Endodermal cell (in vitro differentiated cells): Measurements from ENCODE around the gene BNIP3. TPM values are rescaled to one million over a fixed set of nuclear protein-coding genes. Genes with fewer than 3 reads are reported as not detected.

Experiments
- DNase-seq: peaks from one replicate; pipeline ENCODE4 v3.0.0-alpha.2; 2017
- H3K27ac ChIP-seq: 2 replicates; pipeline ENCODE4 v1.5.1; 2013; ENCODE audit warnings: mild to moderate bottlenecking, low read depth, low read length, moderate library complexity
- H3K27me3 ChIP-seq: 2 replicates; pipeline ENCODE4 v1.6.1; 2013; ENCODE audit warnings: mild to moderate bottlenecking, low read length, moderate library complexity; ENCODE audit not compliant: insufficient read depth, control insufficient read depth, poor library complexity, severe bottlenecking
- H3K36me3 ChIP-seq: 2 replicates; pipeline ENCODE4 v1.7.0; 2013; ENCODE audit warnings: mild to moderate bottlenecking, low read length, moderate library complexity; ENCODE audit not compliant: control insufficient read depth, insufficient read depth
- H3K4me1 ChIP-seq: one replicate; pipeline ENCODE4 v1.7.0; 2013; ENCODE audit warnings: low read length; ENCODE audit not compliant: control insufficient read depth, insufficient read depth
- H3K4me3 ChIP-seq: 2 replicates; pipeline ENCODE4 v1.5.1; 2013; ENCODE audit warnings: mild to moderate bottlenecking, low read length, moderate library complexity
- H3K9ac ChIP-seq: 2 replicates; pipeline ENCODE4 v1.6.1; 2013; ENCODE audit warnings: mild to moderate bottlenecking, low read length, moderate library complexity; ENCODE audit not compliant: poor library complexity, severe bottlenecking; ENCODE audit errors: extremely low read depth
- H3K9me3 ChIP-seq: 2 replicates; pipeline ENCODE4 v1.6.1; 2013; ENCODE audit warnings: mild to moderate bottlenecking, low read length, moderate library complexity; ENCODE audit not compliant: control insufficient read depth
- H3K27ac Mint-ChIP-seq: 2 replicates; pipeline ENCODE4 v1.8.0; 2020; ENCODE audit warnings: mixed read lengths
- H3K27me3 Mint-ChIP-seq: 2 replicates; pipeline ENCODE4 v1.8.0; 2021; ENCODE audit warnings: mild to moderate bottlenecking, mixed read lengths; ENCODE audit not compliant: insufficient read depth
- H3K36me3 Mint-ChIP-seq: 2 replicates; pipeline ENCODE4 v1.8.0; 2020; ENCODE audit warnings: low read depth, mixed read lengths
- H3K4me1 Mint-ChIP-seq: 2 replicates; pipeline ENCODE4 v1.8.0; 2020; ENCODE audit warnings: mixed read lengths
- H3K4me3 Mint-ChIP-seq: 2 replicates; pipeline ENCODE4 v1.8.0; 2020; ENCODE audit warnings: mild to moderate bottlenecking, moderate library complexity, mixed read lengths
- H3K9me3 Mint-ChIP-seq: 2 replicates; pipeline ENCODE4 v1.8.0; 2020; ENCODE audit warnings: mild to moderate bottlenecking, mixed read lengths
- WGBS, 2 experiments: methylation state at CpG; one replicate each; pipeline versions ENCODE4 v1.1.5 to v1.1.7; 2013; ENCODE audit warnings: missing lambda C conversion rate in 2 of 2, mixed read lengths in 1 of 2; ENCODE audit not compliant: insufficient coverage in 1 of 2, insufficient read length in 1 of 2; 5-methylcytosine and 5-hydroxymethylcytosine counted together
- long read RNA-seq, 4 experiments: library from polyadenylated mRNA in 2 of 4; library from RNA in 1 of 4; library from capped mRNA in 1 of 4; stranded (forward) in 3 of 4; unstranded in 1 of 4; transcript quantifications; one replicate each; pipeline ENCODE4 v2.0.0, GENCODE V29; 2020 to 2021; ENCODE audit warnings: inconsistent platforms in 1 of 4
- polyA plus RNA-seq, 2 experiments: library from polyadenylated mRNA; stranded (reverse); fragments of 50-300 nt; gene quantifications; one replicate each; pipeline ENCODE4 v1.2.3, GENCODE V29; 2013
- total RNA-seq, 2 donors: library from RNA; stranded (reverse); fragmentation: NEBNext Ultra II Directional in 1 of 2; extraction: Animal tissue kit (Norgen Biotek cat#: 25700) in 1 of 2; gene quantifications; 2 replicates in 1 of 2; 3 replicates in 1 of 2; pipeline ENCODE4 v1.2.1, GENCODE V29; 2021
- TF ChIP-seq, protein P1 (sequence below): fragments of 200-600 bp; sonication (generic); conservative IDR thresholded peaks from 2 replicates; pipeline ENCODE4 v1.5.0; 2021; ENCODE audit warnings: antibody characterized with exemption, mild to moderate bottlenecking

Gene BNIP3, protein sequence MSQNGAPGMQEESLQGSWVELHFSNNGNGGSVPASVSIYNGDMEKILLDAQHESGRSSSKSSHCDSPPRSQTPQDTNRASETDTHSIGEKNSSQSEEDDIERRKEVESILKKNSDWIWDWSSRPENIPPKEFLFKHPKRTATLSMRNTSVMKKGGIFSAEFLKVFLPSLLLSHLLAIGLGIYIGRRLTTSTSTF
- 100 to 1,000 TPM in 1 of 2 donors, 10 to 100 TPM in 1; 93.5 to 108 TPM for total RNA-seq
- 149 TPM for polyA plus RNA-seq (2013, experiment 1 of 2)
- polyA plus RNA-seq (2013, experiment 2 of 2) = 135 TPM
- long read RNA-seq, experiment 1, transcript BNIP3-201 (6 exons, 2,861 nt) = major isoform, 112 of 140 reads
- long read RNA-seq, experiment 1, partial matches to known transcripts = 21 of 140 reads
- long read RNA-seq, experiment 1, other reads (novel, unspliced or antisense) = 7 of 140 reads
- long read RNA-seq, experiment 2, transcript BNIP3-201 (6 exons, 2,861 nt) = major isoform, 313 of 349 reads
- long read RNA-seq, experiment 2, partial matches to known transcripts = 14 of 349 reads
- long read RNA-seq, experiment 2, other reads (novel, unspliced or antisense) = 17 of 349 reads
- long read RNA-seq, experiment 3, transcript BNIP3-202 (5 exons, 3,066 nt) = minor isoform, 11 of 915 reads
- long read RNA-seq, experiment 3, transcript BNIP3-201 (6 exons, 2,861 nt) = major isoform, 848 of 915 reads
- long read RNA-seq, experiment 3, transcript BNIP3-204 (6 exons, 1,062 nt) = minor isoform, 7 of 915 reads
- long read RNA-seq, experiment 3, partial matches to known transcripts = 19 of 915 reads
- long read RNA-seq, experiment 3, other reads (novel, unspliced or antisense) = 29 of 915 reads
- long read RNA-seq, experiment 4, transcript BNIP3-201 (6 exons, 2,861 nt) = major isoform, 311 of 322 reads
- long read RNA-seq, experiment 4, partial matches to known transcripts = 6 of 322 reads
- long read RNA-seq, experiment 4, other reads (novel, unspliced or antisense) = 5 of 322 reads

DNA sequence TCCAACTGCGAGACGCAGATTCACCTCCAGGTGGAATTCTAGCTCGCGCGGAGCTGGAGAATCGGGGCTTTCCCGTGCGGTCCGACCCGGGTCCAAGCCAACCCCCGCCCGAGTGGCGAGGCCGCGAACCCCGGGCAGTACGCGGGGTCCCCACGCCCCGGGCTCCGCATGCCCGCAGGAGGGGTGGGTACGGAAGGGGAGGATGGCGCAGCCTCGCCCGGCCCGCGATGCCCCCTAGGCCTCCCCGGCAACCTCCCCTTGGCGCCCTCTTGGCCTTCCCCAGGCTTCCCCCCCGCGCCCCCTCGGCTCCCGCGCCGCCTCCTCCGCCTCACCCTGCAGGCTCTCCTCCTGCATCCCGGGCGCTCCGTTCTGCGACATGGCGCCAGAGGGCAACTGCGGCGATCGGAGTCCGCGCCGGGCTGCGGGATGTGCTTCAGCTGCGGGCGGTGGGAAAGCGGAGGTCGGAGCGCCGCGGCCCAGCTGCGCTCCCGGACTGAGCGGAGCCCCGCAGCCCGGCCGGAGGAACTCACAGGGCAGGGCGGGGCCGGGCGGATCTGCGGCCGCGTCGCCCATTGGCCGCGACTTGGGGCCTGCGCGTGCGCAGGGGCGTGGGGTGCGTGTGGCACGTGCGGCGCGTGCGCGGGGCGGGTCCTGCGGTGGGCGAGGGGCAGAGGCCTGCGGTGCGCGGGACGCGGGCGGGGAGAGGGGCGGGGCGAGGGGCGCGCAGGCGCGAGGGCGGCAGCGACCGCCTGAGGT is at the start of gene BNIP3:
BNIP3 (minus strand) TSS at position 495 of the 756 bp plus-strand sequence; CDS start at position 378, 117 bp downstream.
- peak within 1 kb of the TSS; percentile 93 for H3K4me3 ChIP-seq
- H3K4me1 ChIP-seq = no peaks in the 10 kb centered on the region
- H3K36me3 ChIP-seq = peaks cover 17% of the 10 kb centered on the region
- Mint-ChIP-seq H3K4me3 (peak within 1 kb of the TSS; percentile 85), H3K4me1 (peaks cover 29% of the 10 kb centered on the region), H3K27me3 (peaks cover 23% of the 10 kb centered on the region), H3K27ac (peak within 1 kb of the TSS; percentile 82), H3K36me3 (peaks cover 31% of the 10 kb centered on the region), H3K9me3 (peaks cover 30% of the 10 kb centered on the region)
- H3K9ac ChIP-seq = peak within 1 kb of the TSS; percentile 80
- TF ChIP-seq, protein P1, sequence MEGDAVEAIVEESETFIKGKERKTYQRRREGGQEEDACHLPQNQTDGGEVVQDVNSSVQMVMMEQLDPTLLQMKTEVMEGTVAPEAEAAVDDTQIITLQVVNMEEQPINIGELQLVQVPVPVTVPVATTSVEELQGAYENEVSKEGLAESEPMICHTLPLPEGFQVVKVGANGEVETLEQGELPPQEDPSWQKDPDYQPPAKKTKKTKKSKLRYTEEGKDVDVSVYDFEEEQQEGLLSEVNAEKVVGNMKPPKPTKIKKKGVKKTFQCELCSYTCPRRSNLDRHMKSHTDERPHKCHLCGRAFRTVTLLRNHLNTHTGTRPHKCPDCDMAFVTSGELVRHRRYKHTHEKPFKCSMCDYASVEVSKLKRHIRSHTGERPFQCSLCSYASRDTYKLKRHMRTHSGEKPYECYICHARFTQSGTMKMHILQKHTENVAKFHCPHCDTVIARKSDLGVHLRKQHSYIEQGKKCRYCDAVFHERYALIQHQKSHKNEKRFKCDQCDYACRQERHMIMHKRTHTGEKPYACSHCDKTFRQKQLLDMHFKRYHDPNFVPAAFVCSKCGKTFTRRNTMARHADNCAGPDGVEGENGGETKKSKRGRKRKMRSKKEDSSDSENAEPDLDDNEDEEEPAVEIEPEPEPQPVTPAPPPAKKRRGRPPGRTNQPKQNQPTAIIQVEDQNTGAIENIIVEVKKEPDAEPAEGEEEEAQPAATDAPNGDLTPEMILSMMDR = peak; percentile 56
- WGBS, 2 experiments = 0% methylated on average over 8 to 98 of the region's 100 CpGs
- no peak within 1 kb of the TSS for H3K27ac ChIP-seq
- DNase-seq = peak; percentile 97
- H3K27me3 ChIP-seq = peaks cover 7% of the 10 kb centered on the region
- H3K9me3 ChIP-seq = peaks cover 18% of the 10 kb centered on the region

DNA sequence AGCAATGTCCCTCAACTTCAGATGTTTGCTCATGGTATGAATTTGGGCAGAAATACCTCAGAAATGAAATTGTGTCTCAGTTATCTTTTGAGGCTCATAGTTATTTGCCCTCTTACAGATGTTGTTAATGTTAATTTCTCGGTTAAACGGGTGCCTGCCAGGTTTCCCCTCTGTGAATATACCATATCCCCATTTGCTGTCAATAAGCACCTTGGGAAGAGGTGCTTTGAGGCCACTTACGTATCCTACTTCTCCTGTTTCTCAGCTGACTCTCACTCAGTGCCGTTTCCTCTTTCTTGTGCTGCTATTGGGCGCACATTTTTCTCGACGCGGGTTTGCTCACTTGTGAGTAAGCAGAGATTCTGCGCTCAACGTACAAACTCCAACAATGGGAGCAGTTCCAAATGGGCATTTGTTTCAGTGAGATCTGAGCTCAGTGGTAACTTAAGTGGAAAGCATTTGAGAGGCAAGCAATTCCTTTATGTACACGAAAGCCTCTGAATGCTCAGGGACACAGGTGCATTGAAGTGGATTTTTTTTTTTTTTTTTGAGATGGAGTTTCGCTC is 49.3 kb upstream of the BNIP3 start:
- DNase-seq = no peak
- peaks cover 52% of the 10 kb centered on the region for H3K27me3 Mint-ChIP-seq
- H3K4me1 Mint-ChIP-seq = no peaks in the 10 kb centered on the region
- Histone ChIP-seq H3K27me3 (peaks cover 18% of the 10 kb centered on the region), H3K27ac (no peak overlapping the region), H3K9me3 (peaks cover 10% of the 10 kb centered on the region), H3K9ac (no peak overlapping the region), H3K4me1 (no peaks in the 10 kb centered on the region), H3K36me3 (no peaks in the 10 kb centered on the region), H3K4me3 (no peak overlapping the region)
- TF ChIP-seq, protein P1 = no peak
- H3K4me3 Mint-ChIP-seq = no peak overlapping the region
- H3K27ac Mint-ChIP-seq = no peak overlapping the region
- no peaks in the 10 kb centered on the region for H3K36me3 Mint-ChIP-seq
- WGBS, 2 experiments = 92 to 97% methylated on average over 7 to 12 of the region's 12 CpGs
- peaks cover 10% of the 10 kb centered on the region for H3K9me3 Mint-ChIP-seq
